ENCODE data around the gene EXOC7. TPM values are rescaled to one million over a fixed set of nuclear protein-coding genes. Genes with fewer than 3 reads are reported as not detected.

EXOC7 gene, protein sequence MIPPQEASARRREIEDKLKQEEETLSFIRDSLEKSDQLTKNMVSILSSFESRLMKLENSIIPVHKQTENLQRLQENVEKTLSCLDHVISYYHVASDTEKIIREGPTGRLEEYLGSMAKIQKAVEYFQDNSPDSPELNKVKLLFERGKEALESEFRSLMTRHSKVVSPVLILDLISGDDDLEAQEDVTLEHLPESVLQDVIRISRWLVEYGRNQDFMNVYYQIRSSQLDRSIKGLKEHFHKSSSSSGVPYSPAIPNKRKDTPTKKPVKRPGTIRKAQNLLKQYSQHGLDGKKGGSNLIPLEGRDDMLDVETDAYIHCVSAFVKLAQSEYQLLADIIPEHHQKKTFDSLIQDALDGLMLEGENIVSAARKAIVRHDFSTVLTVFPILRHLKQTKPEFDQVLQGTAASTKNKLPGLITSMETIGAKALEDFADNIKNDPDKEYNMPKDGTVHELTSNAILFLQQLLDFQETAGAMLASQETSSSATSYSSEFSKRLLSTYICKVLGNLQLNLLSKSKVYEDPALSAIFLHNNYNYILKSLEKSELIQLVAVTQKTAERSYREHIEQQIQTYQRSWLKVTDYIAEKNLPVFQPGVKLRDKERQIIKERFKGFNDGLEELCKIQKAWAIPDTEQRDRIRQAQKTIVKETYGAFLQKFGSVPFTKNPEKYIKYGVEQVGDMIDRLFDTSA
- total RNA-seq, result 10 to 100 TPM; 88.1 to 90.6 TPM
- polyA plus RNA-seq (2013, experiment 1 of 2), result 47.4 TPM
- 57.5 TPM for polyA plus RNA-seq (2013, experiment 2 of 2)
- 81.2 to 279 (median 163) reads per million in 172 experiments for total RNA-seq

DNA sequence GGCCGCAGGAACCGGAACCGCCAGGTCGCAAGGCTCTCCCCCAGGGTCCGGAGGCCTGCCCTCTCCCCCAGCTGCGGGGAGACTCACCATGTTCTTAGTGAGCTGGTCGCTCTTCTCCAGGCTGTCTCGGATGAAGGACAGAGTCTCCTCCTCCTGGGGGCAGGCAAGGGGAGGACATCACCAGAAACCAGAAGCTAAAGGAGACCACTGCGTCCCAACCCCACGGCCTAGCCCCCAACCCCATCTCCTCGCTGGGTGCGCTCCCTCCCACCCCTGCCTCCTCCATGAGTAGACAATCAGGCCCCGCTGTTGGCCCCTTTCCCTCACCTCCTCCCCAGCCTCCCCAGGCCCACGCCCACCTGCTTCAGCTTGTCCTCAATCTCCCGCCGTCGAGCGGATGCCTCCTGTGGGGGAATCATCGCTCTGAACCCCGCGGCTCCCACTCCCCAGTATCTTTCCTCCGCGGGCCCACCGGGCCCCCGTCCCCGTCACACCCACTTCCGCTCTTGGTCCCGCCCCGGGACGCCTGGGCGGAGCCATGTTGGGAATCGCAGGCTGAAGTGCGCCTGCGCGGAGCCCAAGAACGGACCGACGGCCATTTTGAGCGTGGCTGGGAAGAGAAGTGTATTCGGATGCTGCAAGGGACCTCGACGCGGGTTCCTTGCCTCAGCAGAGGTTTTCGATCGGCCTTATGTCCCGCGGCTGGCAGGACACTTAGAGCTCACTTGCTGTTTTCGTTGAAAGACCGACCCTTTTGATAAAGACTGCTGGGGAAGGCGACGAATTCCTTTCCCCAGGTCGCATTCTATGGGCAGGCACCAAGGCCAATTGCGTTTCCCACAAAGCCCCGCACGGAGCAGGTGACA, at the start of gene EXOC7:
TSS of gene EXOC7 (minus strand) at position 514 of the 866 bp plus-strand sequence. CDS start at position 419, 95 bp downstream.
- CTCF ChIA-PET, result interaction anchor here (0.9 to 1.6 kb wide), 5 partner anchors 76 to 176 kb away, joined by 3 to 4 read pairs (median 4); no protein-coding TSS in a partner anchor
- H3K27me3 Mint-ChIP-seq, result no peaks in the 10 kb centered on the region
- peaks cover 26% of the 10 kb centered on the region for H3K36me3 ChIP-seq (ENCODE audit: insufficient read depth, low read length)

DNA sequence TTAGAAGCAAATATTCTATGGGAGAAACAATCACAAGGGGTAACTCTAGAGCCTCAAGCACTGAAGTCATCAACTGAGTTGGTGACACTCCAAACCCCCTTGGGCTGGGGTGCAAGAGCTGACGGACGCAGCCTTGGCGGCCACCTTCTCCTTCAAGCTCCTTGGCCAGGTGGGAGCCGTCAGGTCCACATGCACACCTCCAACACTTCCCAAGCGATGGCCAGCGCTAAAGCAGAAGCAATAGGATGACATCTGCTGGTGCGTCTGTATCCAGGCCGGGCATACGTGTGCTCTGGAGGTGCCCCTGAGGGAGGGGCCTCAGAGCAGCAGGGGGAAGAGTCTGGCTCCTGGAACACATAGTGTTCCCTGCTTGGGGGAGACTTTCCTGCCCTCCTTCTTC, 49.6 kb upstream of the EXOC7 start:
- Histone ChIP-seq H3K9me3 (ENCODE audit: control insufficient read depth in 1 of 2, insufficient read depth in 1 of 2, low read length in 2 of 2) (no peaks in the 10 kb centered on the region), H3K4me1 (ENCODE audit: insufficient read depth, low read length) (peaks cover 35% of the 10 kb centered on the region), H3K27ac (ENCODE audit: low read depth in 1 of 2, low read length in 2 of 2) (peak overlapping the region; percentile 47 to 72), H3K27me3 (ENCODE audit: control insufficient read depth in 1 of 2, insufficient read depth in 2 of 2, low read length in 2 of 2) (no peaks in the 10 kb centered on the region), H3K36me3 (ENCODE audit: insufficient read depth, low read length) (peaks cover 45% of the 10 kb centered on the region), H3K4me3 (ENCODE audit: low read length) (no peak overlapping the region)
- peak overlapping the region; percentile 99 for H3K27ac Mint-ChIP-seq
- DNase-seq (no peak), ATAC-seq (ENCODE audit: poor library complexity) (no peak)
- H3K27me3 Mint-ChIP-seq, result no peaks in the 10 kb centered on the region
- H3K4me1 Mint-ChIP-seq (ENCODE audit: low read depth), result peaks cover 51% of the 10 kb centered on the region
- H3K4me3 Mint-ChIP-seq, result no peak overlapping the region
- ChIA-PET POLR2A (interaction anchor here (1.9 to 4.6 kb wide), 4 partner anchors 12 to 39 kb away, joined by 6 to 58 read pairs (median 22); partner anchors contain the start of gene FOXJ1), CTCF (interaction anchor here (1.5 kb wide), 1 partner anchor 126 kb away, joined by 5 read pairs; no protein-coding TSS in a partner anchor)
- intact Hi-C loops (cut with DNase I, micrococcal nuclease), result no loop called here
- TF ChIP-seq, protein P1, sequence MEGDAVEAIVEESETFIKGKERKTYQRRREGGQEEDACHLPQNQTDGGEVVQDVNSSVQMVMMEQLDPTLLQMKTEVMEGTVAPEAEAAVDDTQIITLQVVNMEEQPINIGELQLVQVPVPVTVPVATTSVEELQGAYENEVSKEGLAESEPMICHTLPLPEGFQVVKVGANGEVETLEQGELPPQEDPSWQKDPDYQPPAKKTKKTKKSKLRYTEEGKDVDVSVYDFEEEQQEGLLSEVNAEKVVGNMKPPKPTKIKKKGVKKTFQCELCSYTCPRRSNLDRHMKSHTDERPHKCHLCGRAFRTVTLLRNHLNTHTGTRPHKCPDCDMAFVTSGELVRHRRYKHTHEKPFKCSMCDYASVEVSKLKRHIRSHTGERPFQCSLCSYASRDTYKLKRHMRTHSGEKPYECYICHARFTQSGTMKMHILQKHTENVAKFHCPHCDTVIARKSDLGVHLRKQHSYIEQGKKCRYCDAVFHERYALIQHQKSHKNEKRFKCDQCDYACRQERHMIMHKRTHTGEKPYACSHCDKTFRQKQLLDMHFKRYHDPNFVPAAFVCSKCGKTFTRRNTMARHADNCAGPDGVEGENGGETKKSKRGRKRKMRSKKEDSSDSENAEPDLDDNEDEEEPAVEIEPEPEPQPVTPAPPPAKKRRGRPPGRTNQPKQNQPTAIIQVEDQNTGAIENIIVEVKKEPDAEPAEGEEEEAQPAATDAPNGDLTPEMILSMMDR (IDR thresholded peaks at IDR 0.05), result no peak
- peaks cover 88% of the 10 kb centered on the region for H3K36me3 Mint-ChIP-seq (ENCODE audit: low read depth)
- H3K9me3 Mint-ChIP-seq, result no peaks in the 10 kb centered on the region

More for the DNA sequence above, at the start of gene EXOC7:
- H3K9me3 Mint-ChIP-seq, result no peaks in the 10 kb centered on the region
- Histone ChIP-seq H3K27ac (ENCODE audit: low read depth in 1 of 2, low read length in 2 of 2) (peak within 1 kb of the TSS; percentile 68 to 82), H3K27me3 (ENCODE audit: control insufficient read depth in 1 of 2, insufficient read depth in 2 of 2, low read length in 2 of 2) (no peaks in the 10 kb centered on the region), H3K4me1 (ENCODE audit: insufficient read depth, low read length) (peaks cover 32% of the 10 kb centered on the region), H3K4me3 (ENCODE audit: low read length) (peak within 1 kb of the TSS; percentile 85), H3K9me3 (ENCODE audit: control insufficient read depth in 1 of 2, insufficient read depth in 1 of 2, low read length in 2 of 2) (no peaks in the 10 kb centered on the region)
- peaks cover 42% of the 10 kb centered on the region for H3K36me3 Mint-ChIP-seq (ENCODE audit: low read depth)
- ATAC-seq (ENCODE audit: poor library complexity), result peak; percentile 94
- H3K4me3 Mint-ChIP-seq, result peak within 1 kb of the TSS; percentile 98
- H3K27ac Mint-ChIP-seq, result peak within 1 kb of the TSS; percentile 90
- TF ChIP-seq, protein P1 (IDR thresholded peaks at IDR 0.05), result no peak
- H3K4me1 Mint-ChIP-seq (ENCODE audit: low read depth), result peaks cover 38% of the 10 kb centered on the region
- DNase-seq, result peak; percentile 86 to 97 (median 92)
- POLR2A ChIA-PET, result interaction anchor here (0.7 to 2.3 kb wide), 17 partner anchors 11 to 250 kb away, joined by 3 to 8 read pairs (median 4); partner anchors contain the start of genes TRIM65, UBALD2 and WBP2
- intact Hi-C loops (cut with DNase I, micrococcal nuclease), result loop anchor here in 1 of 2 experiments (1.0 to 5.0 kb wide), 6 partner anchors 32 to 399 kb away; partner anchors contain the start of genes PRPSAP1 and RHBDF2
